Vagina (tissue), 2 donors: ENCODE data around the gene SLC29A3. TPM values are rescaled to one million over a fixed set of nuclear protein-coding genes. Genes with fewer than 3 reads are reported as not detected.

Source experiments
- DNase-seq, 2 donors: peaks; one replicate each; pipeline ENCODE4 v3.0.0-alpha.2; 2017; ENCODE audit errors: extremely low spot score in 2 of 2
- H3K27ac ChIP-seq: fragments of 200-600 bp; sonication (generic); one replicate; pipeline ENCODE4 v1.5.1; 2019
- H3K27me3 ChIP-seq: fragments of 200-600 bp; sonication (generic); one replicate; pipeline ENCODE4 v1.5.1; 2019
- H3K36me3 ChIP-seq, 2 donors: fragments of 200-600 bp; sonication (generic); one replicate each; pipeline ENCODE4 v1.5.1; 2017 to 2019
- H3K4me1 ChIP-seq: fragments of 200-600 bp; sonication (generic); one replicate; pipeline ENCODE4 v1.5.1; 2019
- H3K4me3 ChIP-seq, 2 donors: fragments of 200-600 bp; sonication (generic); 1 replicate in 1 of 2; 2 replicates in 1 of 2; pipeline ENCODE4 v1.5.1; 2016 to 2019
- H3K9me3 ChIP-seq: fragments of 200-600 bp; sonication (generic); one replicate; pipeline ENCODE4 v1.5.1; 2019
- POLR2A ChIP-seq, 2 donors: fragments of 450-650 bp; IDR thresholded peaks; one replicate each; pipeline ENCODE4 v1.6.1; 2017; ENCODE audit warnings: antibody characterized with exemption in 2 of 2, mild to moderate bottlenecking in 2 of 2, moderate library complexity in 2 of 2
- POLR2AphosphoS5 ChIP-seq, 2 donors: sonication (generic); formaldehyde crosslinking; IDR thresholded peaks; one replicate each; pipeline ENCODE4 v1.9.0; 2017; ENCODE audit warnings: antibody characterized with exemption in 2 of 2, mild to moderate bottlenecking in 2 of 2, low read depth in 1 of 2; ENCODE audit not compliant: insufficient read depth in 1 of 2
- intact Hi-C: fragments of 100-400 bp; cut with DNase I; formaldehyde crosslinking; loops from one replicate; pipeline ENCODE4 v1.15.1; 2023
- total RNA-seq: library from RNA; depleted of rRNA; stranded (reverse); fragments of >200 nt; gene quantifications from one replicate; pipeline ENCODE4 v1.2.3, GENCODE V29; 2016
- TF ChIP-seq, protein P1 (sequence below), 3 experiments: fragments of 450-650 bp in 2 of 3; fragments of 200-600 bp in 1 of 3; sonication (generic) in 1 of 3; IDR thresholded peaks; one replicate each; pipeline ENCODE4 v1.5.1; 2017 to 2019; ENCODE audit warnings: antibody characterized with exemption in 3 of 3, mild to moderate bottlenecking in 2 of 3, moderate library complexity in 2 of 3

Gene SLC29A3
- total RNA-seq, 1 donor from 2014 or later, result 7.6 TPM

GRCh38 chr10:71392292-71392691, 73.2 kb downstream of the SLC29A3 start:
- peaks cover 2% of the 10 kb centered on the region for H3K4me1 ChIP-seq
- intact Hi-C loops, result loop anchor here (10.0 kb wide), 2 partner anchors 303 to 413 kb away; no protein-coding TSS in a partner anchor
- H3K36me3 ChIP-seq, result no peaks in the 10 kb centered on the region
- no peak overlapping the region for H3K4me3 ChIP-seq
- no peaks in the 10 kb centered on the region for H3K9me3 ChIP-seq
- peak in 1 of 2 donors; percentile 40 for DNase-seq
- H3K27me3 ChIP-seq, result no peaks in the 10 kb centered on the region
- H3K27ac ChIP-seq, result no peak overlapping the region
- TF ChIP-seq POLR2A (IDR thresholded peaks at IDR 0.05), result no peak
- TF ChIP-seq, protein P1, sequence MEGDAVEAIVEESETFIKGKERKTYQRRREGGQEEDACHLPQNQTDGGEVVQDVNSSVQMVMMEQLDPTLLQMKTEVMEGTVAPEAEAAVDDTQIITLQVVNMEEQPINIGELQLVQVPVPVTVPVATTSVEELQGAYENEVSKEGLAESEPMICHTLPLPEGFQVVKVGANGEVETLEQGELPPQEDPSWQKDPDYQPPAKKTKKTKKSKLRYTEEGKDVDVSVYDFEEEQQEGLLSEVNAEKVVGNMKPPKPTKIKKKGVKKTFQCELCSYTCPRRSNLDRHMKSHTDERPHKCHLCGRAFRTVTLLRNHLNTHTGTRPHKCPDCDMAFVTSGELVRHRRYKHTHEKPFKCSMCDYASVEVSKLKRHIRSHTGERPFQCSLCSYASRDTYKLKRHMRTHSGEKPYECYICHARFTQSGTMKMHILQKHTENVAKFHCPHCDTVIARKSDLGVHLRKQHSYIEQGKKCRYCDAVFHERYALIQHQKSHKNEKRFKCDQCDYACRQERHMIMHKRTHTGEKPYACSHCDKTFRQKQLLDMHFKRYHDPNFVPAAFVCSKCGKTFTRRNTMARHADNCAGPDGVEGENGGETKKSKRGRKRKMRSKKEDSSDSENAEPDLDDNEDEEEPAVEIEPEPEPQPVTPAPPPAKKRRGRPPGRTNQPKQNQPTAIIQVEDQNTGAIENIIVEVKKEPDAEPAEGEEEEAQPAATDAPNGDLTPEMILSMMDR (IDR thresholded peaks at IDR 0.05), result no peak
- no peak for TF ChIP-seq POLR2AphosphoS5 (IDR thresholded peaks at IDR 0.05; ENCODE audit: insufficient read depth in 1 of 2, low read depth in 1 of 2)

DNA sequence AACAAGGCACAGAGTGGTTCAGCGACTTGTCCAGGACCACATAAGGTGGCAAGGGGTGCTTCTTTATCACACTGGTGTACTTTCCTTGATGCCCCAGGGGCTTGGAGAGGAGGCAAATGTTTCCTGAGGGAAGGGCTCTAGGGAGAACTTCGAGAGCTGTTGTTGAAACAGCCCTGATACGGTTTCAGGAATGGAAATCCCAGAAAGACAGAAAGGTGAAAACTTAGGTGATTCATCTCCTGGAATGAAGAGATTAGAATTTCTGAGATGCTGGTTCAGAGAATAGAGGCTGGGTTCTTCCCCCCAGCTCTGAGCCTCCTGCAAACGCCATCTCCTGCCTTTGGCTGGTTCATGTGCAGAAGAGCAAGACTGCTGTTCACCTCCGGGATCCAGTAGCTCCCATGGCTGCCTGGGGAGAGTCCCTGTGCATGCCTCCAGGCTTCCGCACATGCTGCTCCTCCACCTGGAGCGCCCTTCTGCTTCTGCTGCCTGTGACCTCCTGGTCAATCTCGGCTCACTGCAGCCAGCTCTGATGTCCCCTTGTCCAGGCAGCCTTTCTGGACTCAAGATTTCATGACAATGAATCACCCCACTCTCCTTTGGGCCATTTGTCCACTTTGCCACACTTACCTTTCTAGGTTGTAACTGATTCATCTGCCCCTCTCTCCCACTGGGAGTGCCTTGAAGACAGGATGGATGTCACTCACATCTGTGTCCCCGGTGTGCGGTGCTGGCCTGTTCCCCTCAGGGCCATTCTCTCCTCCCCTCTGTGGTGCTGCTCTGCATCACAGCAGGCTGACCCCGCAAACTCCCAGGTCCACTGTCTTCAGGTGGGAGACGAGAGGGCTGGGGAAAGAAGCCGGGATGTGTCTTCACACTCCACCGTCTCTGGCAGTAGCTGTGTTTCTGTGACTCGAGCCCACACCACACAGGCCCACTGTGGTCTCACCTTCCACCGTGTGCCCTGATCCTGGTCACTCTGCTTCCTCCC, 74.0 kb downstream of the SLC29A3 start:
- Histone ChIP-seq H3K4me1 (peaks cover 10% of the 10 kb centered on the region), H3K27ac (no peak overlapping the region), H3K27me3 (no peaks in the 10 kb centered on the region), H3K9me3 (no peaks in the 10 kb centered on the region), H3K4me3 (no peak overlapping the region), H3K36me3 (no peaks in the 10 kb centered on the region)
- intact Hi-C loops, result loop anchor here (10.0 kb wide), 2 partner anchors 302 to 412 kb away; no protein-coding TSS in a partner anchor
- DNase-seq, result peak; percentile 79 to 92
- TF ChIP-seq POLR2AphosphoS5 (IDR thresholded peaks at IDR 0.05; ENCODE audit: insufficient read depth in 1 of 2, low read depth in 1 of 2) (no peak), POLR2A (IDR thresholded peaks at IDR 0.05) (no peak)
- TF ChIP-seq, protein P1 (IDR thresholded peaks at IDR 0.05), result no peak

DNA sequence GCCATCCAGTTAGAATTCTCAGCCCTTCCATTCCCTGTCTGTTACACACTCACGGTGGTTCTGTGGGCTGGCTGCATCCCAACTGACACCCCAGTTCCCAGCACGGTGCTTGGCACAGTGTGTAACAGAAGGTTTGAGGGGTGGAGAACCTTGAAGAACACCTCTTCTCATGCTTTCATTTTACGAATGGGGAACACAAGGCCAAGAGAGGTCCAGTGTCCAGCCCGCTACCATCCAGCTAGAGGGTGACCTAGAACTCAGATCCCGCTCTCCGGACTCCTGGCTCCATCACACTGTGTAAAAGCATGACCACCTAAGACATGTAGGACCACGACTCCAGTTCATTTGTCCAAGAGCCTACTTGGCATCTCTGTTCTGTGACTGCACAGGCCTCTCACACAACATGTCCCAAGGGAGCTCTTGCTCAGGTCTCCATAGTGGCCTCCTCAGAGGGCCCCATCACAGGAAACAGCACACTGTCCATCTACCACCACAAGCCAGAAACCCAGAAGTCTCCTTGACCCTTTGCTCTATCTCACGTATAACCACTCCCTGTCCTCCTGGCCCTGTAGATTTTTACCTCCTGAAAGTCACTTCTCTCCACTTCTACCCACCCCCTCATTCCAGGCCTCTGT, 74.9 kb downstream of the SLC29A3 start:
- Histone ChIP-seq H3K36me3 (no peaks in the 10 kb centered on the region), H3K27me3 (no peaks in the 10 kb centered on the region), H3K4me3 (no peak overlapping the region), H3K4me1 (peaks cover 13% of the 10 kb centered on the region), H3K9me3 (no peaks in the 10 kb centered on the region), H3K27ac (no peak overlapping the region)
- intact Hi-C loops, result loop anchor here (10.0 kb wide), 2 partner anchors 301 to 411 kb away; no protein-coding TSS in a partner anchor
- TF ChIP-seq POLR2AphosphoS5 (IDR thresholded peaks at IDR 0.05; ENCODE audit: insufficient read depth in 1 of 2, low read depth in 1 of 2), result no peak
- TF ChIP-seq, protein P1 (IDR thresholded peaks at IDR 0.05), result no peak
- TF ChIP-seq POLR2A (IDR thresholded peaks at IDR 0.05), result no peak
- DNase-seq, result peak; percentile 80 to 85

DNA sequence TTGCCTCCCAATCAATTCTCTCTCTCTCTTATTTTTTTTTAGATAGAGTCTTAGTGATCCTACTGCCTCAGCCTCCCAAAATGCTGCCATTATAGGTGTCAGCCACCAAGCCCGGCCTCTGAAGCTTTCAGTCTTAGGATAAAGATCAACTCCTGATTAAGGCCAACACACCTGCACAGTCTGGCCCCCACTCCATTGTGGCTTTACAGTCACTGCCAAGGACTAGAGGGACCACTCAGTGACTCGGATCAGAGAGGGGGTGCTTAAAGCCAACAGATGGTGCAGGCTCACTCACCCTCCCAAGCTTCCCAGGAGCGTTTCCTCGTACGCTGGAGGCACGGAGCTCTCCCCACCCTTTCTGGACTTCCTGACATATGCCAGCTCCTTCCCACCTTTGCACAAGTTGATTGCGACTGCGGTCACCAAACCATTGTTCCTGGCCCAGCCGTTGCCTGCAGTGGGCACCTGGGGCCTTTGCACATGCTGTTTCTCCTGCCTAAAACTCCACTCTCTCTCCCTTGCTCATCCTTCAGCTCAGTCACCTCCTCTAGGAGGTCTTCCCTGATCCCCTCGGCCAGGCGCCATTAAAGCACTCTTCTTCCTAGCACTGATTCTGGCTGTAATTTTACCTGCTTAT, 76.0 kb downstream of the SLC29A3 start:
- no peak overlapping the region for H3K4me3 ChIP-seq
- intact Hi-C loops, result loop anchor here (5.0 to 10.0 kb wide), 3 partner anchors 177 to 410 kb away; no protein-coding TSS in a partner anchor
- H3K27me3 ChIP-seq, result no peaks in the 10 kb centered on the region
- peak; percentile 55 to 71 for DNase-seq
- H3K4me1 ChIP-seq, result peaks cover 13% of the 10 kb centered on the region
- H3K27ac ChIP-seq, result no peak overlapping the region
- H3K36me3 ChIP-seq, result no peaks in the 10 kb centered on the region
- H3K9me3 ChIP-seq, result no peaks in the 10 kb centered on the region
- TF ChIP-seq, protein P1 (IDR thresholded peaks at IDR 0.05), result no peak
- TF ChIP-seq POLR2A (IDR thresholded peaks at IDR 0.05), result no peak
- TF ChIP-seq POLR2AphosphoS5 (IDR thresholded peaks at IDR 0.05; ENCODE audit: insufficient read depth in 1 of 2, low read depth in 1 of 2), result no peak
